Amygdala (tissue), 56 donors: ENCODE results near the gene FKBP4.
"Not testable (repeated sequence)": the region's sequence is repeated elsewhere in the genome, so short reads cannot be mapped to it uniquely, and the experiment has no call there.

Source experiments
- DNase-seq, 56 donors: peaks; one replicate each; lab custom pipeline; 2025; lab: John Stamatoyannopoulos, UW

FKBP4 gene

GRCh38 chr12:2794736-2795289 lies at the start of gene FKBP4:
TSS of gene FKBP4 (plus strand) at chr12:2794970. CDS start at chr12:2795140, 170 bp downstream.
- peak; percentile 16 to 99 (median 84) for DNase-seq

- DNase-seq = no peak
These were observed 49.1 kb upstream of the FKBP4 start for GRCh38 chr12:2745655-2746054.

GRCh38 chr12:2749580-2749979 lies 45.2 kb upstream of the FKBP4 start:
- no peak for DNase-seq

- DNase-seq = no peak
These were observed 44.6 kb upstream of the FKBP4 start for GRCh38 chr12:2750185-2750584.

- no peak for DNase-seq
These were observed 43.5 kb upstream of the FKBP4 start for GRCh38 chr12:2751230-2751629.

GRCh38 chr12:2751686-2752085 lies 43.1 kb upstream of the FKBP4 start:
- DNase-seq = no peak

GRCh38 chr12:2752676-2753371 lies 41.9 kb upstream of the FKBP4 start:
- peak in 40 of 56 donors; percentile 3 to 72 (median 30) for DNase-seq

- no peak for DNase-seq
These were observed 41.2 kb upstream of the FKBP4 start for GRCh38 chr12:2753536-2753935.

- DNase-seq = no peak
These were observed 40.6 kb upstream of the FKBP4 start for GRCh38 chr12:2754208-2754607.

- no peak for DNase-seq
These were observed 38.0 kb upstream of the FKBP4 start for GRCh38 chr12:2756756-2757155.

- no peak for DNase-seq
These were observed 35.0 kb upstream of the FKBP4 start for GRCh38 chr12:2759733-2760132.

- DNase-seq = no peak
These were observed 30.4 kb upstream of the FKBP4 start for GRCh38 chr12:2764398-2764797.

GRCh38 chr12:2765052-2765451 lies 29.7 kb upstream of the FKBP4 start:
- DNase-seq = no peak

GRCh38 chr12:2765608-2766007 lies 29.2 kb upstream of the FKBP4 start:
- DNase-seq = no peak

GRCh38 chr12:2768224-2768961 lies 26.4 kb upstream of the FKBP4 start:
- DNase-seq = no peak

- DNase-seq = no peak
These were observed 24.8 kb upstream of the FKBP4 start for GRCh38 chr12:2769866-2770533.

GRCh38 chr12:2770544-2770943 lies 24.2 kb upstream of the FKBP4 start:
- not testable (repeated sequence) for DNase-seq

GRCh38 chr12:2772370-2772769 lies 22.4 kb upstream of the FKBP4 start:
- no peak for DNase-seq

- no peak for DNase-seq
These were observed 21.4 kb upstream of the FKBP4 start for GRCh38 chr12:2773199-2773875.

- no peak for DNase-seq
These were observed 19.3 kb upstream of the FKBP4 start for GRCh38 chr12:2775431-2775830.
